HTERT RPE-1 (cell line): Measurements from ENCODE around the gene ZFP1.

ENCODE experiments used
- in situ Hi-C: fragments of 300-500 bp; cut with MboI; formaldehyde crosslinking; loops from 4 replicates; pipeline ENCODE4 v1.14.3; 2020; ENCODE audit warnings: low sequenced_read_pairs

Gene ZFP1

GRCh38 chr16:75148311-75149195 is at the start of gene ZFP1:
TSS of gene ZFP1 (plus strand) at chr16:75148524. CDS start at chr16:75152952, 4,428 bp downstream.
- in situ Hi-C loops, result no loop called here

- in situ Hi-C loops, result no loop called here
These were observed 49.2 kb upstream of the ZFP1 start for GRCh38 chr16:75099075-75099667.

- in situ Hi-C loops, result no loop called here
These were observed 48.4 kb upstream of the ZFP1 start for GRCh38 chr16:75099738-75100602.

- in situ Hi-C loops, result no loop called here
These were observed 47.7 kb upstream of the ZFP1 start for GRCh38 chr16:75100603-75100990.

GRCh38 chr16:75101635-75102034 is 46.7 kb upstream of the ZFP1 start:
- in situ Hi-C loops, result no loop called here

- in situ Hi-C loops, result no loop called here
These were observed 45.7 kb upstream of the ZFP1 start for GRCh38 chr16:75102595-75102994.

- in situ Hi-C loops, result no loop called here
These were observed 44.3 kb upstream of the ZFP1 start for GRCh38 chr16:75103994-75104393.

- in situ Hi-C loops, result no loop called here
These were observed 43.5 kb upstream of the ZFP1 start for GRCh38 chr16:75104836-75105235.

- in situ Hi-C loops, result no loop called here
These were observed 42.8 kb upstream of the ZFP1 start for GRCh38 chr16:75105306-75106061.

GRCh38 chr16:75106351-75107274 is 41.7 kb upstream of the ZFP1 start:
- in situ Hi-C loops, result no loop called here

- in situ Hi-C loops, result no loop called here
These were observed 40.8 kb upstream of the ZFP1 start for GRCh38 chr16:75107505-75107904.

- in situ Hi-C loops, result no loop called here
These were observed 39.3 kb upstream of the ZFP1 start for GRCh38 chr16:75108792-75109731.

GRCh38 chr16:75109732-75110243 is 38.5 kb upstream of the ZFP1 start:
- in situ Hi-C loops, result no loop called here

- in situ Hi-C loops, result no loop called here
These were observed 37.4 kb upstream of the ZFP1 start for GRCh38 chr16:75110637-75111513.

- in situ Hi-C loops, result no loop called here
These were observed 36.8 kb upstream of the ZFP1 start for GRCh38 chr16:75111514-75111940.

- in situ Hi-C loops, result no loop called here
These were observed 36.2 kb upstream of the ZFP1 start for GRCh38 chr16:75111961-75112733.
